DMS 273 (cell line): ENCODE results near the gene ALPG.
"Not testable (repeated sequence)": the region's sequence is repeated elsewhere in the genome, so short reads cannot be mapped to it uniquely, and the experiment has no call there.

ENCODE experiments used
- DNase-seq: peaks from one replicate; lab custom pipeline; 2025; ENCODE audit not compliant: unreplicated experiment; lab: John Stamatoyannopoulos, UW

Gene ALPG

GRCh38 chr2:232395586-232395985 lies 11.1 kb upstream of the ALPG start:
- DNase-seq, result no peak

GRCh38 chr2:232396683-232397082 lies 10.0 kb upstream of the ALPG start:
- no peak for DNase-seq

- DNase-seq, result no peak
Measured at GRCh38 chr2:232398293-232399034, 8.2 kb upstream of the ALPG start.

GRCh38 chr2:232400256-232401015 lies 6.2 kb upstream of the ALPG start:
- peak; percentile 20 for DNase-seq

- DNase-seq, result no peak
Measured at GRCh38 chr2:232402518-232402917, 4.1 kb upstream of the ALPG start.

GRCh38 chr2:232405943-232406510 lies 617 bp upstream of the ALPG start:
- DNase-seq, result no peak

- not testable (repeated sequence) for DNase-seq
Measured at GRCh38 chr2:232407428-232408150, 945 bp downstream of the ALPG start.

- DNase-seq, result not testable (repeated sequence)
Measured at GRCh38 chr2:232408269-232408668, 1.6 kb downstream of the ALPG start.

GRCh38 chr2:232409617-232410016 lies 3.0 kb downstream of the ALPG start:
- DNase-seq, result not testable (repeated sequence)

GRCh38 chr2:232410238-232410900 lies 3.7 kb downstream of the ALPG start:
- DNase-seq, result no peak

- DNase-seq, result no peak
Measured at GRCh38 chr2:232411901-232412629, 5.4 kb downstream of the ALPG start.

GRCh38 chr2:232412986-232413385 lies 6.3 kb downstream of the ALPG start:
- DNase-seq, result no peak

GRCh38 chr2:232415138-232415690 lies 8.6 kb downstream of the ALPG start:
- no peak for DNase-seq

- no peak for DNase-seq
Measured at GRCh38 chr2:232415736-232416520, 9.3 kb downstream of the ALPG start.

- no peak for DNase-seq
Measured at GRCh38 chr2:232416521-232417470, 10.2 kb downstream of the ALPG start.

GRCh38 chr2:232417489-232417888 lies 10.8 kb downstream of the ALPG start:
- no peak for DNase-seq

GRCh38 chr2:232418056-232418455 lies 11.4 kb downstream of the ALPG start:
- no peak for DNase-seq
